ENCODE results near the gene ARSH. TPM values are rescaled to one million over a fixed set of nuclear protein-coding genes. Genes with fewer than 3 reads are reported as not detected.

ARSH gene
- total RNA-seq, 1 donor from 2014 or later: not detected

DNA sequence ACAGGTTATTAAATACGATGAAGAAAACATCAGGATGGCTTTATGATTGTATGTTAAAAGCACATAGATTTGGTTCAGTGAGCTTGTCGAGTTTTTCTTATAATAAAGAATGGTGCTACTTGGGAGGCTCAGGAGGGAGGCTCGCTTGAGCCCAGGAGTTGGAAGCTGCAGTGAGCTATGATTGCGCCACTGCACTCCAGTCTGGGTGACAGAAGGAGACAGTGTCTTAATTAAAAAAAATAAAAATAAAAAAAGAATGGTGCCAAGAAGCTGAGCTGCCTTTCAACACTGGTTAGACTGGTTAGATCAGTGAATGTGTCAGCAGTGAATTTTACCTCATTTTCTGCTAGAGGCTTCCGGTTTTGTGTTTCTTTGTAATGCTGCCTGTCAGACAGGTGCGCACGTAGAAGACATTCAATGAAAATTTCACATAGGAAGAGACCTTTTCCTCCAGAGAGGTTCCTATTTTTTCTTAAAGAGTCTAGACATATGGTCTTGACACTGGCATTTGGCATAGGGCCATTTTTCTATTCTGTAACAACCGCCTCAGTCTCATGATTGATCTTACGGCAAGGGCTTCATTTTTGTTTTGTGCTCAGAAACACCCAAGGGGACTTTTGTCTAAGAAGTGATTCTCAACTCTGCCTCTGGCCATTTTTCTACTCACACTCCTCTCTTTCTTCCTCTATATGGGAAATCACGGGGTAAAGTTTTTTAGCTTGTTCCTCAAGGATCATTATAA lies 19.9 kb downstream of the ARSH start:
- Mint-ChIP-seq H3K27ac (ENCODE audit: unreplicated experiment) (no peak overlapping the region), H3K36me3 (ENCODE audit: low read depth, unreplicated experiment) (no peaks in the 10 kb centered on the region), H3K4me1 (ENCODE audit: low read depth, unreplicated experiment) (no peaks in the 10 kb centered on the region), H3K4me3 (ENCODE audit: unreplicated experiment) (no peak overlapping the region), H3K27me3 (ENCODE audit: low read depth, unreplicated experiment) (no peaks in the 10 kb centered on the region), H3K9me3 (ENCODE audit: unreplicated experiment) (no peaks in the 10 kb centered on the region)
- FAIRE-seq (peak; percentile 43), DNase-seq (ENCODE audit: low read depth) (no peak)
- H3K9me3 ChIP-seq (ENCODE audit: insufficient read depth, low read depth, low read length): no peaks in the 10 kb centered on the region
- no peak overlapping the region for H2AFZ ChIP-seq (ENCODE audit: low read depth, low read length)
- no peaks in the 10 kb centered on the region for H3K27me3 ChIP-seq (ENCODE audit: insufficient read depth, low read length)
- no peaks in the 10 kb centered on the region for H3K4me1 ChIP-seq (ENCODE audit: insufficient read depth, low read length)
- H4K20me1 ChIP-seq (ENCODE audit: insufficient read depth, low read length): no peaks in the 10 kb centered on the region
- H3K4me3 ChIP-seq (ENCODE audit: insufficient read depth, low read depth, low read length): no peak overlapping the region
- H3K36me3 ChIP-seq (ENCODE audit: insufficient read depth, low read length): no peaks in the 10 kb centered on the region
- H3K27ac ChIP-seq (ENCODE audit: low read depth, low read length): no peak overlapping the region
- no peak for TF ChIP-seq EZH2 (IDR thresholded peaks at IDR 0.05; ENCODE audit: insufficient read depth, low read length)
- TF ChIP-seq, protein P1, sequence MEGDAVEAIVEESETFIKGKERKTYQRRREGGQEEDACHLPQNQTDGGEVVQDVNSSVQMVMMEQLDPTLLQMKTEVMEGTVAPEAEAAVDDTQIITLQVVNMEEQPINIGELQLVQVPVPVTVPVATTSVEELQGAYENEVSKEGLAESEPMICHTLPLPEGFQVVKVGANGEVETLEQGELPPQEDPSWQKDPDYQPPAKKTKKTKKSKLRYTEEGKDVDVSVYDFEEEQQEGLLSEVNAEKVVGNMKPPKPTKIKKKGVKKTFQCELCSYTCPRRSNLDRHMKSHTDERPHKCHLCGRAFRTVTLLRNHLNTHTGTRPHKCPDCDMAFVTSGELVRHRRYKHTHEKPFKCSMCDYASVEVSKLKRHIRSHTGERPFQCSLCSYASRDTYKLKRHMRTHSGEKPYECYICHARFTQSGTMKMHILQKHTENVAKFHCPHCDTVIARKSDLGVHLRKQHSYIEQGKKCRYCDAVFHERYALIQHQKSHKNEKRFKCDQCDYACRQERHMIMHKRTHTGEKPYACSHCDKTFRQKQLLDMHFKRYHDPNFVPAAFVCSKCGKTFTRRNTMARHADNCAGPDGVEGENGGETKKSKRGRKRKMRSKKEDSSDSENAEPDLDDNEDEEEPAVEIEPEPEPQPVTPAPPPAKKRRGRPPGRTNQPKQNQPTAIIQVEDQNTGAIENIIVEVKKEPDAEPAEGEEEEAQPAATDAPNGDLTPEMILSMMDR (IDR thresholded peaks at IDR 0.05; ENCODE audit: insufficient read depth, low read depth, low read length): no peak
- H3K4me2 ChIP-seq (ENCODE audit: low read length): no peak overlapping the region
- no peaks in the 10 kb centered on the region for H3K79me2 ChIP-seq (ENCODE audit: insufficient read depth, low read length)
- H3K9ac ChIP-seq (ENCODE audit: low read length): no peak overlapping the region

GRCh38 chrX:3029129-3029528 lies 22.8 kb downstream of the ARSH start:
- H3K4me3 Mint-ChIP-seq (ENCODE audit: unreplicated experiment): no peak overlapping the region
- H3K9me3 Mint-ChIP-seq (ENCODE audit: unreplicated experiment): no peaks in the 10 kb centered on the region
- H3K27ac ChIP-seq (ENCODE audit: low read depth, low read length): no peak overlapping the region
- no peaks in the 10 kb centered on the region for H3K79me2 ChIP-seq (ENCODE audit: insufficient read depth, low read length)
- no peaks in the 10 kb centered on the region for H3K9me3 ChIP-seq (ENCODE audit: insufficient read depth, low read depth, low read length)
- H3K4me3 ChIP-seq (ENCODE audit: insufficient read depth, low read depth, low read length): no peak overlapping the region
- H3K27me3 ChIP-seq (ENCODE audit: insufficient read depth, low read length): no peaks in the 10 kb centered on the region
- no peaks in the 10 kb centered on the region for H3K4me1 ChIP-seq (ENCODE audit: insufficient read depth, low read length)
- DNase-seq (ENCODE audit: low read depth): no peak
- H3K4me1 Mint-ChIP-seq (ENCODE audit: low read depth, unreplicated experiment): no peaks in the 10 kb centered on the region
- no peak for FAIRE-seq
- no peak overlapping the region for H3K9ac ChIP-seq (ENCODE audit: low read length)
- H3K36me3 ChIP-seq (ENCODE audit: insufficient read depth, low read length): no peaks in the 10 kb centered on the region
- TF ChIP-seq, protein P1 (IDR thresholded peaks at IDR 0.05; ENCODE audit: insufficient read depth, low read depth, low read length): no peak
- no peak for TF ChIP-seq EZH2 (IDR thresholded peaks at IDR 0.05; ENCODE audit: insufficient read depth, low read length)
- H4K20me1 ChIP-seq (ENCODE audit: insufficient read depth, low read length): no peaks in the 10 kb centered on the region
- H3K4me2 ChIP-seq (ENCODE audit: low read length): no peak overlapping the region
- no peaks in the 10 kb centered on the region for H3K36me3 Mint-ChIP-seq (ENCODE audit: low read depth, unreplicated experiment)
- no peak overlapping the region for H2AFZ ChIP-seq (ENCODE audit: low read depth, low read length)
- H3K27ac Mint-ChIP-seq (ENCODE audit: unreplicated experiment): no peak overlapping the region
- no peaks in the 10 kb centered on the region for H3K27me3 Mint-ChIP-seq (ENCODE audit: low read depth, unreplicated experiment)

GRCh38 chrX:3037218-3037617 lies 30.9 kb downstream of the ARSH start:
- peaks cover 3% of the 10 kb centered on the region for H3K9me3 Mint-ChIP-seq (ENCODE audit: unreplicated experiment)
- no peaks in the 10 kb centered on the region for H3K36me3 Mint-ChIP-seq (ENCODE audit: low read depth, unreplicated experiment)
- Histone ChIP-seq H3K4me1 (ENCODE audit: insufficient read depth, low read length) (no peaks in the 10 kb centered on the region), H3K79me2 (ENCODE audit: insufficient read depth, low read length) (no peaks in the 10 kb centered on the region), H3K9me3 (ENCODE audit: insufficient read depth, low read depth, low read length) (no peaks in the 10 kb centered on the region), H3K4me2 (ENCODE audit: low read length) (no peak overlapping the region), H4K20me1 (ENCODE audit: insufficient read depth, low read length) (no peaks in the 10 kb centered on the region), H3K36me3 (ENCODE audit: insufficient read depth, low read length) (no peaks in the 10 kb centered on the region), H3K4me3 (ENCODE audit: insufficient read depth, low read depth, low read length) (no peak overlapping the region), H2AFZ (ENCODE audit: low read depth, low read length) (no peak overlapping the region), H3K27ac (ENCODE audit: low read depth, low read length) (no peak overlapping the region), H3K9ac (ENCODE audit: low read length) (no peak overlapping the region), H3K27me3 (ENCODE audit: insufficient read depth, low read length) (no peaks in the 10 kb centered on the region)
- no peak for FAIRE-seq
- no peaks in the 10 kb centered on the region for H3K4me1 Mint-ChIP-seq (ENCODE audit: low read depth, unreplicated experiment)
- TF ChIP-seq, protein P1 (IDR thresholded peaks at IDR 0.05; ENCODE audit: insufficient read depth, low read depth, low read length): no peak
- no peak for TF ChIP-seq EZH2 (IDR thresholded peaks at IDR 0.05; ENCODE audit: insufficient read depth, low read length)
- no peak overlapping the region for H3K4me3 Mint-ChIP-seq (ENCODE audit: unreplicated experiment)
- no peak overlapping the region for H3K27ac Mint-ChIP-seq (ENCODE audit: unreplicated experiment)
- no peak for DNase-seq (ENCODE audit: low read depth)
- H3K27me3 Mint-ChIP-seq (ENCODE audit: low read depth, unreplicated experiment): no peaks in the 10 kb centered on the region
